Endodermal cell (in vitro differentiated cells): ENCODE data around the gene HS6ST2. TPM values are rescaled to one million over a fixed set of nuclear protein-coding genes. Genes with fewer than 3 reads are reported as not detected.

Experiments used
- DNase-seq: peaks from one replicate; pipeline ENCODE4 v3.0.0-alpha.2; 2017
- H3K27ac ChIP-seq: 2 replicates; pipeline ENCODE4 v1.5.1; 2013; ENCODE audit warnings: mild to moderate bottlenecking, low read depth, low read length, moderate library complexity
- H3K27me3 ChIP-seq: 2 replicates; pipeline ENCODE4 v1.6.1; 2013; ENCODE audit warnings: mild to moderate bottlenecking, low read length, moderate library complexity; ENCODE audit not compliant: insufficient read depth, control insufficient read depth, poor library complexity, severe bottlenecking
- H3K36me3 ChIP-seq: 2 replicates; pipeline ENCODE4 v1.7.0; 2013; ENCODE audit warnings: mild to moderate bottlenecking, low read length, moderate library complexity; ENCODE audit not compliant: control insufficient read depth, insufficient read depth
- H3K4me1 ChIP-seq: one replicate; pipeline ENCODE4 v1.7.0; 2013; ENCODE audit warnings: low read length; ENCODE audit not compliant: control insufficient read depth, insufficient read depth
- H3K4me3 ChIP-seq: 2 replicates; pipeline ENCODE4 v1.5.1; 2013; ENCODE audit warnings: mild to moderate bottlenecking, low read length, moderate library complexity
- H3K9ac ChIP-seq: 2 replicates; pipeline ENCODE4 v1.6.1; 2013; ENCODE audit warnings: mild to moderate bottlenecking, low read length, moderate library complexity; ENCODE audit not compliant: poor library complexity, severe bottlenecking; ENCODE audit errors: extremely low read depth
- H3K9me3 ChIP-seq: 2 replicates; pipeline ENCODE4 v1.6.1; 2013; ENCODE audit warnings: mild to moderate bottlenecking, low read length, moderate library complexity; ENCODE audit not compliant: control insufficient read depth
- H3K27ac Mint-ChIP-seq: 2 replicates; pipeline ENCODE4 v1.8.0; 2020; ENCODE audit warnings: mixed read lengths
- H3K27me3 Mint-ChIP-seq: 2 replicates; pipeline ENCODE4 v1.8.0; 2021; ENCODE audit warnings: mild to moderate bottlenecking, mixed read lengths; ENCODE audit not compliant: insufficient read depth
- H3K36me3 Mint-ChIP-seq: 2 replicates; pipeline ENCODE4 v1.8.0; 2020; ENCODE audit warnings: low read depth, mixed read lengths
- H3K4me1 Mint-ChIP-seq: 2 replicates; pipeline ENCODE4 v1.8.0; 2020; ENCODE audit warnings: mixed read lengths
- H3K4me3 Mint-ChIP-seq: 2 replicates; pipeline ENCODE4 v1.8.0; 2020; ENCODE audit warnings: mild to moderate bottlenecking, moderate library complexity, mixed read lengths
- H3K9me3 Mint-ChIP-seq: 2 replicates; pipeline ENCODE4 v1.8.0; 2020; ENCODE audit warnings: mild to moderate bottlenecking, mixed read lengths
- CTCF ChIP-seq: fragments of 200-600 bp; sonication (generic); conservative IDR thresholded peaks from 2 replicates; pipeline ENCODE4 v1.5.0; 2021; ENCODE audit warnings: antibody characterized with exemption, mild to moderate bottlenecking
- WGBS, 2 experiments: methylation state at CpG; one replicate each; pipeline versions ENCODE4 v1.1.5 to v1.1.7; 2013; ENCODE audit warnings: missing lambda C conversion rate in 2 of 2, mixed read lengths in 1 of 2; ENCODE audit not compliant: insufficient coverage in 1 of 2, insufficient read length in 1 of 2; 5-methylcytosine and 5-hydroxymethylcytosine counted together
- total RNA-seq, 2 donors: library from RNA; stranded (reverse); fragmentation: NEBNext Ultra II Directional in 1 of 2; extraction: Animal tissue kit (Norgen Biotek cat#: 25700) in 1 of 2; gene quantifications; 2 replicates in 1 of 2; 3 replicates in 1 of 2; pipeline ENCODE4 v1.2.1, GENCODE V29; 2021

HS6ST2 gene
- total RNA-seq, 2 donors from 2014 or later: 4.1 to 19.4 TPM

GRCh38 chrX:132818638-132819037, 139.8 kb downstream of the HS6ST2 start:
- Mint-ChIP-seq H3K9me3 (no peaks in the 10 kb centered on the region), H3K4me1 (peaks cover 24% of the 10 kb centered on the region), H3K36me3 (no peaks in the 10 kb centered on the region), H3K4me3 (no peak overlapping the region), H3K27ac (no peak overlapping the region), H3K27me3 (no peaks in the 10 kb centered on the region)
- Histone ChIP-seq H3K27me3 (no peaks in the 10 kb centered on the region), H3K4me1 (no peaks in the 10 kb centered on the region), H3K9me3 (no peaks in the 10 kb centered on the region), H3K27ac (no peak overlapping the region), H3K4me3 (no peak overlapping the region), H3K36me3 (no peaks in the 10 kb centered on the region), H3K9ac (no peak overlapping the region)
- DNase-seq: no peak
- no peak for TF ChIP-seq CTCF

GRCh38 chrX:132815643-132816042, 142.8 kb downstream of the HS6ST2 start:
- TF ChIP-seq CTCF: no peak
- Histone ChIP-seq H3K4me3 (no peak overlapping the region), H3K4me1 (no peaks in the 10 kb centered on the region), H3K9ac (no peak overlapping the region), H3K27ac (no peak overlapping the region), H3K9me3 (no peaks in the 10 kb centered on the region), H3K27me3 (no peaks in the 10 kb centered on the region), H3K36me3 (no peaks in the 10 kb centered on the region)
- no peak overlapping the region for H3K4me3 Mint-ChIP-seq
- no peak overlapping the region for H3K27ac Mint-ChIP-seq
- no peaks in the 10 kb centered on the region for H3K9me3 Mint-ChIP-seq
- 100% methylated on average over 2 of the region's 2 CpGs; no CpG with 5 or more reads in 1 of the 2 experiments for WGBS, 2 experiments
- H3K36me3 Mint-ChIP-seq: no peaks in the 10 kb centered on the region
- no peak for DNase-seq
- H3K27me3 Mint-ChIP-seq: no peaks in the 10 kb centered on the region
- peaks cover 21% of the 10 kb centered on the region for H3K4me1 Mint-ChIP-seq

DNA sequence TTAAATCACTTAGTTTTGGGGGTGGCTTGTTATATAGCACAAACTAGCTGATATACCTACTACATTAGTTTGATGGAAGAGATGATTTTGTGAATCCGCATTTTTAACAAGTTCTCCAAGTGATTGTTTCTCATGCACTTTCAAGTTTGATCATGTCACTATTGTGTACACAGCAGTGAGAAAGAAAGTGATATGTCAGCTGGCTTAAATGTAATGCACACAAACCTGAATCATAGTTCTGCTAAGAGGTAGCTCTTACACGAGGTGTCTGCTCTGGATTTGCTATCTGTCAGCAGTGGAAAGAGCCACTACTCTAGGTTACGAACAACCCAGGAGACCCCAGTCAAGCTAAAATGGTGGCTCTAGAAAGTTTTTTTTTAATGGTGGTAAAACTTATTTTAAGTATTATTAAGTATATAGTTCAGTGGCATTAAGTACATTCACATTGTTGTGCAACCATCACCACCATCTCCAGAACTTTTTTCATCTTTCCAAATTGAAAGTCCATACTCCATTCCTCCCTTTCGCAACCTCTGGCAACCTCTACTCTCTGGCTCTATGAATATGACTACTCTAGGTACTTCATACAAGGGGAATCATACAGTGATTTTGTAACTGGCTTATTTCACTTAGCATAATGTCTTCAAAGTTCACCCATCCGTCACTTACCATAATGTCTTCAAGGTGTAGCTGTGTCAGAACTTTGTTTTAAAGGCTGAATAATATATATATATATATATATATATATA, 147.3 kb downstream of the HS6ST2 start:
- H3K36me3 ChIP-seq: no peaks in the 10 kb centered on the region
- no peak overlapping the region for H3K4me3 ChIP-seq
- H3K9ac ChIP-seq: no peak overlapping the region
- Mint-ChIP-seq H3K9me3 (no peaks in the 10 kb centered on the region), H3K27me3 (no peaks in the 10 kb centered on the region), H3K36me3 (no peaks in the 10 kb centered on the region), H3K4me3 (no peak overlapping the region), H3K4me1 (no peaks in the 10 kb centered on the region), H3K27ac (no peak overlapping the region)
- H3K27ac ChIP-seq: no peak overlapping the region
- H3K4me1 ChIP-seq: no peaks in the 10 kb centered on the region
- no peak for TF ChIP-seq CTCF
- H3K9me3 ChIP-seq: no peaks in the 10 kb centered on the region
- no peak for DNase-seq
- 80 to 96% methylated on average over 2 to 3 of the region's 5 CpGs for WGBS, 2 experiments
- no peaks in the 10 kb centered on the region for H3K27me3 ChIP-seq
